Transverse colon (tissue), 4 donors: ENCODE data around the gene PLPPR4.

Experiments
- EP300 ChIP-seq: sonication (generic); formaldehyde crosslinking; IDR thresholded peaks from one replicate; pipeline ENCODE4 v1.6.1; 2017; ENCODE audit warnings: antibody characterized with exemption, low read depth
- POLR2A ChIP-seq: fragments of 450-650 bp; IDR thresholded peaks from one replicate; pipeline ENCODE4 v1.6.1; 2016; ENCODE audit warnings: antibody characterized with exemption, mild to moderate bottlenecking, moderate library complexity
- POLR2AphosphoS5 ChIP-seq, 3 donors: sonication (generic); formaldehyde crosslinking; IDR thresholded peaks; one replicate each; pipeline ENCODE4 v1.6.1; 2016; ENCODE audit warnings: antibody characterized with exemption in 3 of 3
- TF ChIP-seq, protein P1 (sequence below), 5 experiments: fragments of 200-600 bp in 3 of 5; fragments of 450-650 bp in 2 of 5; sonication (generic) in 3 of 5; IDR thresholded peaks; 1 replicate in 2 of 5; 2 replicates in 3 of 5; pipeline ENCODE4 v1.5.1; 2016 to 2017; ENCODE audit warnings: antibody characterized with exemption in 5 of 5, inconsistent platforms in 3 of 5, mild to moderate bottlenecking in 2 of 5, moderate library complexity in 1 of 5

GRCh38 chr1:99306056-99306455, 41.8 kb downstream of the PLPPR4 start:
- TF ChIP-seq, protein P1, sequence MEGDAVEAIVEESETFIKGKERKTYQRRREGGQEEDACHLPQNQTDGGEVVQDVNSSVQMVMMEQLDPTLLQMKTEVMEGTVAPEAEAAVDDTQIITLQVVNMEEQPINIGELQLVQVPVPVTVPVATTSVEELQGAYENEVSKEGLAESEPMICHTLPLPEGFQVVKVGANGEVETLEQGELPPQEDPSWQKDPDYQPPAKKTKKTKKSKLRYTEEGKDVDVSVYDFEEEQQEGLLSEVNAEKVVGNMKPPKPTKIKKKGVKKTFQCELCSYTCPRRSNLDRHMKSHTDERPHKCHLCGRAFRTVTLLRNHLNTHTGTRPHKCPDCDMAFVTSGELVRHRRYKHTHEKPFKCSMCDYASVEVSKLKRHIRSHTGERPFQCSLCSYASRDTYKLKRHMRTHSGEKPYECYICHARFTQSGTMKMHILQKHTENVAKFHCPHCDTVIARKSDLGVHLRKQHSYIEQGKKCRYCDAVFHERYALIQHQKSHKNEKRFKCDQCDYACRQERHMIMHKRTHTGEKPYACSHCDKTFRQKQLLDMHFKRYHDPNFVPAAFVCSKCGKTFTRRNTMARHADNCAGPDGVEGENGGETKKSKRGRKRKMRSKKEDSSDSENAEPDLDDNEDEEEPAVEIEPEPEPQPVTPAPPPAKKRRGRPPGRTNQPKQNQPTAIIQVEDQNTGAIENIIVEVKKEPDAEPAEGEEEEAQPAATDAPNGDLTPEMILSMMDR (IDR thresholded peaks at IDR 0.05), result no peak
- no peak for TF ChIP-seq EP300
- TF ChIP-seq POLR2A, result no peak
- TF ChIP-seq POLR2AphosphoS5 (IDR thresholded peaks at IDR 0.05), result no peak
